ENCODE measurements around the gene CEMIP2.

- TF ChIP-seq, protein P1, sequence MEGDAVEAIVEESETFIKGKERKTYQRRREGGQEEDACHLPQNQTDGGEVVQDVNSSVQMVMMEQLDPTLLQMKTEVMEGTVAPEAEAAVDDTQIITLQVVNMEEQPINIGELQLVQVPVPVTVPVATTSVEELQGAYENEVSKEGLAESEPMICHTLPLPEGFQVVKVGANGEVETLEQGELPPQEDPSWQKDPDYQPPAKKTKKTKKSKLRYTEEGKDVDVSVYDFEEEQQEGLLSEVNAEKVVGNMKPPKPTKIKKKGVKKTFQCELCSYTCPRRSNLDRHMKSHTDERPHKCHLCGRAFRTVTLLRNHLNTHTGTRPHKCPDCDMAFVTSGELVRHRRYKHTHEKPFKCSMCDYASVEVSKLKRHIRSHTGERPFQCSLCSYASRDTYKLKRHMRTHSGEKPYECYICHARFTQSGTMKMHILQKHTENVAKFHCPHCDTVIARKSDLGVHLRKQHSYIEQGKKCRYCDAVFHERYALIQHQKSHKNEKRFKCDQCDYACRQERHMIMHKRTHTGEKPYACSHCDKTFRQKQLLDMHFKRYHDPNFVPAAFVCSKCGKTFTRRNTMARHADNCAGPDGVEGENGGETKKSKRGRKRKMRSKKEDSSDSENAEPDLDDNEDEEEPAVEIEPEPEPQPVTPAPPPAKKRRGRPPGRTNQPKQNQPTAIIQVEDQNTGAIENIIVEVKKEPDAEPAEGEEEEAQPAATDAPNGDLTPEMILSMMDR (CRISPR knock-in tag; IDR thresholded peaks at IDR 0.05) = no peak
- TF ChIP-seq REST (IDR thresholded peaks at IDR 0.05; ENCODE audit: borderline replicate concordance in 1 of 2, low read depth in 1 of 2, low read length in 2 of 2) = no peak
- TF ChIP-seq ZBTB38 (CRISPR knock-in tag; IDR thresholded peaks at IDR 0.05) = no peak
- TF ChIP-seq ZBTB7A (CRISPR knock-in tag; IDR thresholded peaks at IDR 0.05) = no peak
- no peak for TF ChIP-seq TCF7 (IDR thresholded peaks at IDR 0.05; ENCODE audit: low read depth)
- no peak for TF ChIP-seq KLF16 (CRISPR knock-in tag; IDR thresholded peaks at IDR 0.05)
- no peak for TF ChIP-seq ZFP82 (CRISPR knock-in tag; IDR thresholded peaks at IDR 0.05; ENCODE audit: borderline replicate concordance)
- TF ChIP-seq, protein P2, sequence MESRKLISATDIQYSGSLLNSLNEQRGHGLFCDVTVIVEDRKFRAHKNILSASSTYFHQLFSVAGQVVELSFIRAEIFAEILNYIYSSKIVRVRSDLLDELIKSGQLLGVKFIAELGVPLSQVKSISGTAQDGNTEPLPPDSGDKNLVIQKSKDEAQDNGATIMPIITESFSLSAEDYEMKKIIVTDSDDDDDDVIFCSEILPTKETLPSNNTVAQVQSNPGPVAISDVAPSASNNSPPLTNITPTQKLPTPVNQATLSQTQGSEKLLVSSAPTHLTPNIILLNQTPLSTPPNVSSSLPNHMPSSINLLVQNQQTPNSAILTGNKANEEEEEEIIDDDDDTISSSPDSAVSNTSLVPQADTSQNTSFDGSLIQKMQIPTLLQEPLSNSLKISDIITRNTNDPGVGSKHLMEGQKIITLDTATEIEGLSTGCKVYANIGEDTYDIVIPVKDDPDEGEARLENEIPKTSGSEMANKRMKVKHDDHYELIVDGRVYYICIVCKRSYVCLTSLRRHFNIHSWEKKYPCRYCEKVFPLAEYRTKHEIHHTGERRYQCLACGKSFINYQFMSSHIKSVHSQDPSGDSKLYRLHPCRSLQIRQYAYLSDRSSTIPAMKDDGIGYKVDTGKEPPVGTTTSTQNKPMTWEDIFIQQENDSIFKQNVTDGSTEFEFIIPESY (CRISPR knock-in tag; IDR thresholded peaks at IDR 0.05) = no peak
- TF ChIP-seq RBFOX2 (IDR thresholded peaks at IDR 0.05; ENCODE audit: low read depth, low read length) = no peak
- TF ChIP-seq CEBPB (IDR thresholded peaks at IDR 0.05; ENCODE audit: borderline replicate concordance, low read depth, low read length) = no peak
- TF ChIP-seq, protein P3, sequence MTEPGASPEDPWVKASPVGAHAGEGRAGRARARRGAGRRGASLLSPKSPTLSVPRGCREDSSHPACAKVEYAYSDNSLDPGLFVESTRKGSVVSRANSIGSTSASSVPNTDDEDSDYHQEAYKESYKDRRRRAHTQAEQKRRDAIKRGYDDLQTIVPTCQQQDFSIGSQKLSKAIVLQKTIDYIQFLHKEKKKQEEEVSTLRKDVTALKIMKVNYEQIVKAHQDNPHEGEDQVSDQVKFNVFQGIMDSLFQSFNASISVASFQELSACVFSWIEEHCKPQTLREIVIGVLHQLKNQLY (CRISPR knock-in tag; IDR thresholded peaks at IDR 0.05) = no peak
- no peak for TF ChIP-seq ZNF318 (CRISPR knock-in tag; IDR thresholded peaks at IDR 0.05)
These were observed 115.8 kb downstream of the CEMIP2 start for GRCh38 chr9:71652480-71652879.
